GM21423 (cell line): ENCODE data around the gene AP2A2.
"Not testable (repeated sequence)": the region's sequence is repeated elsewhere in the genome, so short reads cannot be mapped to it uniquely, and the experiment has no call there.

Experiments
- ATAC-seq: cut with Tn5 transposase; IDR thresholded peaks from one replicate; pipeline ENCODE4 v1.9.1; 2021; ENCODE audit warnings: mild to moderate bottlenecking, moderate library complexity; ENCODE audit not compliant: unreplicated experiment

The AP2A2 gene

DNA sequence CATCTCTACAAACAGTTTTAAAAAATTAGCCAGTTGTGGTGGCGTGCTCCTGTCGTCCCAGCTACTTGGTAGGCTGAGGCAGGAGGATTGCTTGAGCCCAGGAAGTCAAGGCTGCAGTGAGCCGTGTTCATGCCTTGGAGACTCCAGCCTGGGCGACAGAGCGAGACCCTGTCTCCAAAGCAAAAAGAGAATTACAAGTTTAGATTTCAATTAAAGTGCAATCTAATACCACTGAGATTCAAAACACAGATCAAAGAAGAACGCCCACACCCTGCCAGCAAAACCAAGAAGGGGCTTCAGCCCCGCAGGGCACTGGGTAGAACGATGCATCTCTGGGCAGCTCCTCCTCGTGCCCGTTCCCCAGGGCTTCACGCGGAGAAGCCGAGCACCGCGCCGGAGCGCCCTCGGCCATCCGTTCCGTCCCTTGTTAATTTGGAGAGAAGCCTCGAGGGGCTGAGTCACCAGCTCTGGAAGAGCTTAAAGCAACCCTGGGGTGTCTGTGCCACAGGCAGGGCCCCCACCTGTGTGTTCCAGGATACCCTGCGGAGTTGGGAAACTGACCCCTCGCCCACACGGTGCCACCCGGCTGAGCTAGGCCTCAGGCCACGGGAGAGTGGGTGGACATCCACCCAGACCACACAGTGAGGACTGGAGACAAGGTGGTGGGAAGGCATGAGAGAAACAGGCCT is 47.0 kb downstream of the AP2A2 start:
- no peak for ATAC-seq

DNA sequence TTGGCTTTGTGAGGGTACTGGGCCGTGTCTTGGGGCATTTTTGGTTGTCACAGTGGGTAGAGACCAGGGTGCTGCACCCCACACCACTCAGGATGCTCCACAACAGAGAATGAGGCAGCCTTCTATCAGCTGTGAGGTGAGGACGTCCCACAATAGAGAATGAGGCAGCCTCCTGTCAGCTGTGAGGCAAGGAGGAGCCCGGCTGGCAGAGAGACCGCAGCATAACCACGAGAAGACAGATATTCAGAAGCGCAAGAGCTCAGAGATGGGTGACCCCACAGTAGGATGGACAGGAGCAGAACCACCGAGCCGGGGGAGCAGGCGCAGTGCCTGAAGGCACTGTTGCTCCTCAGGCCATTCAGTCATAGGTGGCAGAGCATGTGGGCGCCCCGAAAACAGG is 47.6 kb downstream of the AP2A2 start:
- ATAC-seq: no peak

DNA sequence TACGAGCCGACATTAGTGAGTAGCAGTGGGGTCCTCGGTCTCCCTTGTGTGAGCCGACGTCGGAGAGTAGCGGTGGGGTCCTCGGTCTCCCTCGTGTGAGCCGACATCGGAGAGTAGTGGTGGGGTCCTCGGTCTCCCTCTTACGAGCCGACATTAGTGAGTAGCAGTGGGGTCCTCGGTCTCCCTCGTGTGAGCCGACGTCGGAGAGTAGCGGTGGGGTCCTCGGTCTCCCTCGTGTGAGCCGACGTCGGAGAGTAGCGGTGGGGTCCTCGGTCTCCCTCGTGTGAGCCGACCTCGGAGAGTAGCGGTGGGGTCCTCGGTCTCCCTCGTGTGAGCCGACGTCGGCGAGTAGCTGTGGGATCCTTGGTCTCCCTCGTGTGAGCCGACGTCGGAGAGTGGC is 49.7 kb downstream of the AP2A2 start:
- ATAC-seq: not testable (repeated sequence)

DNA sequence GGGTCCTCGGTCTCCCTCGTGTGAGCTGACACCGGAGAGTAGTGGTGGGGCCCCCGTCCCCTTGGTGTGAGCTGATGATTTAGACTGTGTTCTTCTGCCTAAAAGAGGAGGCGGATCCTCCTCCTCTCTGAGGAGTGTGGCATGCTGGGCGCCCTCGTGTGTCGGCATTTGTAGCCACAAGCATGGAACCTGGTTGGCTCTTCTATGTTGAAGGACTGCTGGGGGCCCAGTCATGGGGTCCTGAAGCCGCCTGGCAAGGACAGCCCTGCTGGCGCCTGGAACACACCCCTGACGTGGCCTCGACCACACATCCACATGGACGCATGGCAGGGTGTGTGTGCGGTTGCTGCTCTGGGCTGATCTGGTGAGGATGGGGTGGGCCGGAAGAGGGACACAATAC is 50.2 kb downstream of the AP2A2 start:
- no peak for ATAC-seq

DNA sequence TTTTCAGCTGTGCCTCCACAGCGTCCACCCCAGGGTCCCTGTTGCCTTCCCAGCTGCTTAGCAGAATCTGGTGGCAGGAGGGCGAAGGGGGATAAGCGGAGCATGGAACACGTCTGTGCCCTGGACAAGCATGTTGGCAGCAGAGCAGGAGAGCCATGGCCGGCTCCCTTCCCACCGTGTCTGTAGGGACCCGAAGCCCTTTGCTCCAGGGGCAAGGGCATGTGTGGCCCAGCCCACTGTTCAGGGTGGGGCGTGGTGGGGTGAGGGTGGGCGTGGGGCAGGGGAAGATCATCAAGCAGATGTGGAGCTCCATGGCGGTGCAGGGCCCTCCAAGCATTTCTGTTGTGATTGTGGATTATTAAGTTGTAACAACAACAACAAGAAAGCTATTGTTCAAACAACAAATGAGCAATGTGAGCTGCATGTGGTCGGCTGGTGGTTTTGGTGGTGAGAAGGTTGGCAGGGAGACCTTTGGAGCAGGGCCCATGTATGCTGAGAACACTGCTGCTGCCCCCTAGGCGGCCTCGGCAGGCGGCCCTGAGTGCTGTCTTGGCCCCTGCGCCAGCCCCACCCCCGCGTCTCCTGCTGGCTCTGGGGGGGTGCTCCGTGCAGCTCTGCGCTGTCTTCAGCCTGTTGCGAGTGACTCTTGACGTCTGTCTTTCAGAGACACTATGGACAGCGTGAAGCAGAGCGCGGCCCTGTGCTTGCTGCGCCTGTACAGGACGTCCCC is 50.9 kb downstream of the AP2A2 start:
- ATAC-seq: no peak

DNA sequence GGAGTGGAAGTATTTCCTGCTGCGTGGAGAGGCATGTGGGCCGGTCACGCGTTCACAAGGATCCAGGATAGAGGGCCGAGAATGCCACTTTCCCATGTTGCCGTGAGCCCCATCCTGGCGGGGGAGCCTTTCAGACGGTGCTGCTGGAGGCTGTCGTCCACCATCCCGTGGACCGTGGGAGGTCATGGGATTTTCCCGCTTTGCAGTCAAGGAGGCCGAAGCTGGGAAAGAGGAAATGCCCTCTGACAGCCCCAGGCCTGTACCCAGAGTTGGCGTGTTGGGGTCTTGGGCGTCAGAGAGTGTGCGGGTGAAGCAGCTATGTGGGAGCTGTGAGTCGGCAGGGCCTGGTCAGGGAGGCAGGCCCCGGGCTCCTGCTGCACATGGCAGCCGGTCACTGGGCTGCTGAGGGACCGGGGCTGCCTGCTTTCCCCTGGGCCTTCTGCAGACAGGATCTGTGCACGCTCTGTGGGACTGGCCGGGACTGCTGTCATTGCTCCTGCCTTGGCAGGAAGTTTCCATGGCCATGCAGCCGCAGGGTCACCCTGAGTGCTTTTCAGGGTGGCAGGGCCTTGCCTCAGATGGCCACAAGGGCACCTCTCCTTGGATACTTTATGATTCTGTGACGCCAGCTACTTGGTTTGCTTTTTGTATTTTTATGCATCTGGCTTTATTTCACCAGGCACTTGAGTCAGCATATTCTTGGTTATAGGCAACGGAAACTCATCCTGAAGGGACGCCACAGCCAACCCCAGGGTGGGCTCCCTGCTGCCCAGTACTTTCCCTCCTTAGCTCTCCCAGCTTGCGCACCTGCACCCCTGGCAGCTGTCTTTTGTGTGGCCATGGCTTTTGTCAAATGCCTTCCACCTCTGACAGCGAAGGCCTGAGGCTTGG is 52.4 kb downstream of the AP2A2 start:
- no peak for ATAC-seq

DNA sequence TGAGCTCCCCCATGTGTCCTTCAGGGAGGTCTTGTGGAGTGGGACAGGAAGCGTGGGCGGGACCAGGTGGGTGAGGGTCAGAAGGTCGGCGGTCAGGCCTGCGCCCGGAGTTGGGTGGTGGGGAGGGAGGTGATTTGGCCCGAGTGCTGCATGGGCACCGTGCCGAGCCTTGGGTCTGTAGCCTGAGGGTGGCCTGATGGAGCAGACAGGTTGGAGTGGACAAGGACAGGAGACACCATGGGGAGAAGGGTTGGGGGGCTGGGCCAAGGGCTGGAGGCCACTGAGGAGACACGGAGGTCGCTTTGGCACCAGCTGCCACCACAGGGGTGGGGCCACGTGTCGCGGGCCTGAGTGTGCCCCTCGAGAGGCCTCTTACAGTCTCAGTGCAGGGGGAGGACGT is 53.1 kb downstream of the AP2A2 start:
- ATAC-seq: no peak

DNA sequence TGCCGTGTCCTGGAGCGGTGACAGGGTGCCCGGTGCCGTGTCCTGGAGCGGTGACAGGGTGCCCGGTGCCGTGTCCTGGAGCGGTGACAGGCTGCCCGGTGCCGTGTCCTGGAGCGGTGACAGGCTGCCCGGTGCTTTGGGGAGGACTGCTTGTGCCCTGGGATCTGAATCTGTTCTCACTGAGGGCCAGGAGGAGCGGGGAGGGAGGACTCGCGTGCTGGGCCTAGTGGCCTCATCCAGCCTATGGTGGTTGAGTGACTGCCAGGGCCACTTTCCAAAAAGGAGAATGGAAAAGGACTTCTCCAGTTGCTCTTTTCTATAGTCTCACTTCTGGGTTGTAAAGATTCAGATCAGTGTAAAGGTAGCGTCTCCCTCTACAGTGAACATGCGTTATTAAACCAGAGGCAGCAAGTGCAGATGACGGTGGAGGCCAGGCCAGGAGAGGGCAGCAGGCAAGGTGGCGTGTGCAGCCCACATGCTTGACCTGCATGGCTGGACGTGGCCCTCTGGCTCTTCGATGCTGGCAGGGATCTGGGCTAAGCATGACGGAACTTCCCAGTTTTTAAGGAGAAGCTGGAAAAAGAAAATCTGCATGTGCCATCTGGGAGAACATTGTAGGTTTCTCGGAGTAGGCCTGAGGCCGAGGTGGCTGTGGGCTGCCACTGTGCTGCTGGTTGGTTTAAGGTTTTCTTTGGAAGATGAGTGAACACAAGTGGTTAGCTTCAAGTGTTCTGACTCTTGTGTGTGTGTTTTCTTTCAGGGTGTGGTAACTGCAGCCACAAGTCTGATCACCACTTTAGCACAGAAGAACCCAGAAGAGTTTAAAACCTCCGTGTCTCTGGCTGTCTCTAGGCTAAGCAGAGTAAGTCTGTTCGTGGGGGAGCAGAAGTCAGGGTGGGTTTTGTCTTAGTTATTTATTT is 55.0 kb downstream of the AP2A2 start:
- ATAC-seq: no peak

DNA sequence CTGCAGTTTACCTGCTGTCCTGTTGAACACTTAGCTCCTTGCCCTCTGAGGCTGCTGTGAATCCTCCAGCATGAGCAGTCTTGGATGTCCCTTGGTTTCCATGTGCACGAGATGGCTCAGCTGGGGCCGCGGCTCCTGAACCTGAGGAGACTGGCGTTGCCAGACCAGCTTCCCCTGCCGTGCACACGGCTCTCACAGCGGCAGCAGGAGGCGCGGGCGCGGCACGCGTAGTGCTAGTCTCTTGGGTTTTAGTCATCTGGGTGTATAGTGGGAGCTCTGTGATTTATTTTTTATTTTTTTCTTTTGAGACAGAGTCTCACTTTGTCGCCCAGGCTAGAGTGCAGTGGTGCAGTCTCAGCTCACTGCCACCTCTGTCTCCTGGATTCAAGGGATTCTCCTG is 56.1 kb downstream of the AP2A2 start:
- no peak for ATAC-seq

DNA sequence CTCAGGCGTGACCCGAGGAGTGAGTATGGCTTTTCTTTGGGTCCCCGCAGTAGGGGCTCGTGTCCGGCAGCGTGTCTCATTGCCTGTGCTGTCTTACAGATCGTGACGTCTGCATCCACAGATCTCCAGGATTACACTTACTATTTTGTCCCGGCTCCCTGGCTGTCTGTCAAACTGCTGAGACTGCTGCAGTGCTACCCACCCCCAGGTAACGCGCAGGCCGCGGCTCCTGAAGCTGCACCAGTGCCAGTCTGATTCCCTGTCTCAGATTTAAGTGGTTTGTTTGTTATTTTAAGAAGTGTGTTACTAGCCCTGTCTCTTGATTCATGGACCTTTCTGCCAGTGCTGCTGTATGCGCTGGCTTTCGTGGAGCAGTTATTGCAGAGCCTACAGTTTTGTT is 58.9 kb downstream of the AP2A2 start:
- no peak for ATAC-seq

DNA sequence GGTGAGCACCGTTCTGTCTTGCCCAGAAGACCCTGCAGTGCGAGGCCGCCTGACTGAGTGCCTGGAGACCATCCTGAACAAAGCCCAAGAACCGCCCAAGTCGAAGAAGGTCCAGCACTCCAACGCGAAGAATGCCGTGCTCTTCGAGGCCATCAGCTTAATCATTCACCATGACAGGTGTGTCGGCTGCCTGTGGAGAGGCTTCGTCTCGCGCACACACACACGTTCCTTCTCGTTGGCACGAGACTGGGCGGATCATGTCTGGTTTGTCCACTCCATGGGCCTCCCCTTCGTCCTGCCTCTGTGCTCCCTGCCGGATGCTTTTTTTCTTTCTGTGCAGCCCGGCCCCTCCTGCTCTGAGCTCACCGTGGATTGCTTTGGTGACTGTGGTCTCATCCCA is 59.7 kb downstream of the AP2A2 start:
- ATAC-seq: no peak

DNA sequence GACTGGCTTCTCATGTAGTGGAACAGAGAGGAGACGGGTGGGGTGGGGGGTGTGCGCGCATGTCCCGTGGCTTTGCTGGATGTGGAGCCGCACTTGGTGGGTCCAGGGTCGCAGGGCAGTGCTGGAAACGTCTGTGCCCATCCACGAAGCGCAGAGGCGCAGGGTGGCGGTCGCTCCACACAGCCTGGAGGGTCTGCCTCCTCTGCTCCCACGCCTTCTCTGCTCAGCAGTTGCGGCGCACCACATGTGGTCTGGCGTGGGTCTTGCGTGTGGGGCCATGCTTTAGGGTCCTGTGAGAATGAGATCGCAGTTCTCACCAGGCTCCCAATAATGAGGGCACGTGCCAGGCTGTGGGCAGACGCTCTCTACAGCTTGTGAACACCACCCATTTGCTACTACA is 60.2 kb downstream of the AP2A2 start:
- ATAC-seq: no peak

DNA sequence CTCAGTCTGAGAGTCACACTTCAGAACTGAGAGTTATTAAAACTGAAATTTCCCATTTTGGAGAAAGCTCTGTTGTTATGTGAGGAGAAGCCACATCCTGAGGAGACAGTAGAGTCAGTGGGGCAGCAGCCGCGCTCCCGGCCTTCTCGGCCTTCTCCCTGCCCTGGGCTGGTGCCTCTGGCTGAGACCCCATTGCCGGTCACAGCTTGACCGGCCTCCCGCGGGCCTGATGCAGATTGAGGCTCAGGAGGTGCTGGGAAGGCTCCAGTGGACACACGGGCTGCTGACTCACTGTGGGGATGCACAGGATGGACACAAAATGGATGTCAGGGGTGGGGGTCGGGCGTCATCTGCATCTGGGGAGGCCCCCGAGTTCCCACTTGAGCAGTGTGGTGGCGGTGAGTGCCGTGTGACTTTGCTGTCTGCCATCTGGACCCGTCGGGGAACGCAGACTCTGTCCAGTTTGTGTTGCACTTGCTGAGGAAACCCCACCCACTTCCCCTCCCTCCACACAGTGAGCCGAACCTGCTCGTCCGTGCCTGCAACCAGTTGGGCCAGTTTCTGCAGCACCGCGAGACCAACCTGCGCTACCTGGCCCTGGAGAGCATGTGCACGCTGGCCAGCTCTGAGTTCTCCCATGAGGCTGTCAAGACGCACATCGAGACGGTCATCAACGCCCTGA is 60.7 kb downstream of the AP2A2 start:
- no peak for ATAC-seq

DNA sequence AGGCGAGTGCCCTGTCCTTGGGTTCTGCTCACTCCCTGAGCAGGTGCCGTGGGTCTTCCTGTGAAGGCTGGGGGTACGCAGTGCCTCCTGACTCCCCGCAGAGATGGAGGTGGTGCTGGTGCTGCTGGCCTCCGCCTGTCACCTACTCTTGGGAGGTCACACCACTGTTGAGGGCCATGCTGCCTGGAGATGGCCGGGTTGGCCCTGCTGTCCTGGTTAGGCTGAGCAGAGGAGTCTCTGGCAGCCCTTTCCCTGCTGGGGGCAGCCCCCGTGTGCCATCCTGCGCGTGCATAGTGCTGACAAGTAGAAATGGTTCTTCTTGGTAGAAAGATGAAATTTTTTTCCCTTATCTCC is 61.3 kb downstream of the AP2A2 start:
- ATAC-seq: no peak

DNA sequence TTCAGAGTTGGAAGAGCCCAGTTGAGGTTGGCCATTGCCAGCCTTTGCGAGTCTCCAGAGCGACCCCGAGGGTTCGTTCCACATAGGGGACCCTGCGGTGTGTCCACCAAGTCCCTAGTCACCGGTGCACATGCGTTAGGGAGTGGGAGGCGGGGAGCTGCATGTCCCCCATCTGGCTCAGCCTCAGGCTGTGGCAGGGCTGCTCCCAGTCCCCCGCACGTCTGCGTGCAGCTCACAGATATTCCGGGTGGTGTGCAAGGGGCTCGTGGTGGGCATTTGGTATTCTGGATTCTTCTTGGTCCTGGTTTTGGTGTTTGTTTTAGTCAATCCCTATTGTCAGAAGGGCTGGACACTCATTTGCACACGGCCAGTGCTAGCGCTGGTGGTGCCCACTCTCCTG is 62.0 kb downstream of the AP2A2 start:
- ATAC-seq: no peak

DNA sequence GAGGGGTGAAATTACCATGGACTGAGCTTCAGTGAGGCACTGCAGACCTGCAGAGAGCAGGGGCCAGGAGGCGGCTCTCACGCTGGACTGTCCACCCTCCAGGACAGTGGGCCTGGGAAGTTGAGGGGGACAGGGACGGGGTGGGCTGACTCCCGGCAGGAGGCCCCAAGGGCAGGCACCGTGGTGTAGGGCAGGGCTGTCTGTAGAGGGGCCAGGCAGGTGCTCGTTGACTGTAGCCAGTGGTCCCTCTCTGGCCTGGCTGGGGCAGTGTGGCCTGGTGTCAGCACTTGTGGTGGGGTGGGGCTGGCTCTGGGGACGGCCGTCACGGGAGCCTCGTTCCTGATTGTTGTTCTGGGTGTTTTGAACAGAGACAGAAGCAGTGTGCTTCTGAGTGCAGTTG is 64.4 kb downstream of the AP2A2 start:
- no peak for ATAC-seq

DNA sequence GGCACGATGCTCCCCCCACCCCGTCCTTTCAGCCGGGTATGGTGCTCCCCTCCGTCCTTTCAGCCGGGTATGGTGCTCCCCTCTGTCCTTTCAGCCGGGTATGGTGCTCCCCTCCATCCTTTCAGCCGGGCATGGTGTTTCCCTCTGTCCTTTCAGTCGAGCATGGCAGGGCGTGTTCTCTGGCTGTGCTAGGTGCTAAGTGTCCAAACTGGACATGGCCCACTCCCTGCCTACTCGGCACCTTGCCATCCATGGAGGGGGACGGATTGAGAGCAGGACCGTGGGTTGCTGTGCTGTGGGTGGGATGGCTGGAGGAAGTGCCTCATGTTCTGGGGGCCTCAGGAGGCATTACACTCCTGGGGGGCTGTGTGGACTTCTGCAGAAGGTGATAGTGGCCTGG is 65.4 kb downstream of the AP2A2 start:
- no peak for ATAC-seq

DNA sequence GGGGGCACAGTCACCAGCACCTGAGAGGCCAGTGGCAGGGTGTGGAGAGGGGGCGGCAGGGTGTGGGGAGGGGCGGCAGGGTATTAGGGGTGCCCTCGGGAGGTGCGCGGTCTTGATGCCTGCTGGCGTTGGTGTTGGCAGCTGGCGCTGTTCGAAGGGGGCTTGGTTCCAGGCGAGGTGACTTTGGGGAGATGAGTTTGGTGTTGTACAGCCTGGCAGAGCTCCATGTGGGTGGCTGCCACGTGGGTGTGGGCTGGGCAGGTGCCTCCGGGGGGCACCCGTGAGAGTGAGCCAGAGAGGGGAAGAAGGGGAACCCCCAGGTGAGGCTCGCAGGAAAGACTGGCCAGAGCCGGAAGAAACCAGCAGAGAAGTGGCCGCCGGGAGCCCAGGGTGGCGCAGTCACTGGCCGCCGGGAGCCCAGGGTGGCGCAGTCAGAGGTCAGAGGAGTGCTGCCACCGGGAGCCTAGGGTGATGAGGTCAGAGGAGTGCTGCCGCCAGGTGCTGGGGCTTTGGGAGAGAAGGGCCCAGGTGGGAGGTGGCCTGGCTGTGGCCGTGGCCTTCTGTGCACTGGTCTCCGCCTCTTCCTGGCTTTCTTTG is 66.1 kb downstream of the AP2A2 start:
- ATAC-seq: no peak

DNA sequence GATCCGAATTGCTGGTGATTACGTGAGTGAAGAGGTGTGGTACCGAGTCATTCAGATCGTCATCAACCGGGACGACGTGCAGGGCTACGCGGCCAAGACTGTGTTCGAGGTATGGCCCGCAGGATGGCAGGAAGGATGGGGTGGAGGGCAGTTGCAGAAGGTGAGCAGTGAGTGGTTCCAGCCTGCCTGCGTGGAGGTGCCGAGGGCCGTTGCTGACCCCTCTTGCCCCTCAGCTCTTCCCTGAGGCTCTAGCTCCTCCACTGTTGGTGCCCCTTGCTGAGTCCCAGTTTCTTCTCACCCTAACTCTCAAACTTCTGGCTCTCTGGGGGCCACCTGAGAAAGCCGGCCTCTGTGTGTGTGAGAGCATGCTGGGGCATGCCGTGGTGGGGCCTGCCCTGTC is 66.9 kb downstream of the AP2A2 start:
- ATAC-seq: no peak

DNA sequence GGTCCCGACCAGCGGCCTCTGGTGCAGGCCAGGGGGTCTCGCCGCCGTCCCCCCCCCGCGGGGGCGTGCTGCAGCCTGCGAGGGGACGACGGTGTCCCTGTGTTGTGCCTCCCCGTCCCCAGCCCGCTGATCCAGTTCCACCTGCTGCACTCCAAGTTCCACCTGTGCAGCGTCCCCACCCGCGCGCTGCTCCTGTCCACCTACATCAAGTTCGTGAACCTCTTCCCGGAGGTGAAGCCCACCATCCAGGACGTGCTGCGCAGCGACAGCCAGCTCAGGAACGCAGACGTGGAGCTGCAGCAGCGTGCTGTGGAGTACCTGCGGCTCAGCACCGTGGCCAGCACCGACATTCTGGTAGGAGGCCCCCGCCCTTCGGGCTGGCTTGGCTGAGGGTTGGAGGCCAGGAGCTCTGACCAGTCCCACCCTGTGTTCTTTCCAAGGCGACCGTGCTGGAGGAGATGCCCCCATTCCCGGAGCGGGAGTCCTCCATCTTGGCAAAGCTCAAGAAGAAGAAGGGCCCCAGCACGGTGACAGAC is 68.0 kb downstream of the AP2A2 start:
- ATAC-seq: no peak
